Iris pigment epithelial cell (primary cell): ENCODE results near the gene GRM7.

ENCODE experiments used
- DNase-seq: peaks from one replicate; pipeline ENCODE4 v3.0.0-alpha.2; 2011; ENCODE audit warnings: low read depth

GRM7 gene

DNA sequence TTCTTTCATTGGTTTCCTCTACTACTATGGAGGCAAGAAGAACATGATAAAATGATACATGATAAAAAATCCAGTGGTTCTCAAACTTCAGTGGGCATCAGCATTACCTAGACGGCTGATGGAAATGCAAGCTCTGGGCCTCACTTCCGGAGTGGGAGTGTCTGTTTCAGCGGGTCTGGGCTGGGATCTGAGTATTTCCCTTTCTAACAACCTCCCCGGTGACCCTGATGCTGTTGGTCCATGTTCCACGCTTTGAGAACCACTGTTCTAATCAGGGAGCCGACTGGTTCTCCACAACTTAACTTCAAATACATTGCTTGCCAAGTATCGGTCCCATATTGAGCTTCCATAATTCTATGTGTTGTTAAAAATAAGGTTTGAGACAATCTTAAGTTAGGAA is 928.4 kb downstream of the GRM7 start:
- no peak for DNase-seq

DNA sequence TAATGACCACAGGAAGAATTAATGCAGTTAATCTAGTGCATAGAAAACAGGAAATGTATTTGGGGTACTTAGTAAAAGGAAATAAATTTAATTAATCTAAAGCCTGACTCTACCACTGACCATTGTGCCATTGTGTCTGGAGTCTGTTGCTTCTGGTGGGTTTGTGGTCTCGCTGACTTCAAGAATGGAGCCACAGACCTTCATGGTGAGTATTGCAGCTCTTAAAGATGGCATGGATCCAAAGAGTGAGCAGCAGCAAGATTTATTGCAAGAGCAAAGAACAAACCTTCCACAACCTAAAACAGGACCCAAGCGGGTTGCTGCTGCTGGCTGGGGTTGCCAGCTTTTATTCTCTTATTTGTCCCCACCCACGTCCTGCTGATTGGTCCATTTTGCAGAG is 929.2 kb downstream of the GRM7 start:
- no peak for DNase-seq
